GM19455 (cell line): ENCODE data around the gene PDXK.

Experiments used
- ATAC-seq: cut with Tn5 transposase; IDR thresholded peaks from one replicate; pipeline ENCODE4 v1.9.1; 2021; ENCODE audit not compliant: unreplicated experiment

The PDXK gene

DNA sequence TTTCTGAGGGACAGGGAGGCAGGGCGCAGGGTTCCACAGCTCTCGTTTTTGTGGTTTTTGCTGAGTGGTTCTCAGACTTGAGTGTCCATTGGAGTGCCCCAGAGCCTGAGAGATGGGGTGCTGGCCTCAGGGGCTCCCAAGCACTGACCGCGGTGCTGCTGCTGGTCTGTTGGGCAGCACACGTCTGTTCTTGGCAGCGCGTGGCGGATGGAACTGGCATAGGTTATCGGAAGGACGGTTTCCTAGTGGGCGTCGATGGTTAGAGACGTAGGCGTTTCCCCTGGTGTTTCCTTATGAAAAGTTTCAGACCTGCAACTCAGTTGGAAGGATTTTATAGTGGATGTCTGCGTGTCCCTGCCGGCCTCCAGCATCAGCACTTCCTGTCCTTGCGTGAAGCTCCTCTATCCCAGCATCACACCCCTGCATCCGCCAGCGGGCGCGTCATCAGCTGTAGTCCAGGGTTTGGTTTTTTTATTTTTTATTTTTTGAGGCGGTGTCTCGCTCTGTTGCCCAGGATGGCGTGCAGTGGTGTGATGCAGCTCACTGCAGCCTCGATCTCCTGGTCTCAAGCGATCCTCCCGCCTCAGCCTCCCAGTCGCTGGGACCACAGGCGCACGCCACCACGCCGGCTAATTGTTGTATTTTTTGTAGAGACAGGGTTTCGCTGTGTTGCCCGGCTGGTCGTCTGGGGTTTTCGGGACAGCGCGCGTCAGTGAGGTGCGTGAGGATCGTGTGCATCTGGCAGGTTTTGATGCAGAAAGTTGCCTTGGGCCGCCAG is 82.3 kb downstream of the PDXK start:
- no peak for ATAC-seq

DNA sequence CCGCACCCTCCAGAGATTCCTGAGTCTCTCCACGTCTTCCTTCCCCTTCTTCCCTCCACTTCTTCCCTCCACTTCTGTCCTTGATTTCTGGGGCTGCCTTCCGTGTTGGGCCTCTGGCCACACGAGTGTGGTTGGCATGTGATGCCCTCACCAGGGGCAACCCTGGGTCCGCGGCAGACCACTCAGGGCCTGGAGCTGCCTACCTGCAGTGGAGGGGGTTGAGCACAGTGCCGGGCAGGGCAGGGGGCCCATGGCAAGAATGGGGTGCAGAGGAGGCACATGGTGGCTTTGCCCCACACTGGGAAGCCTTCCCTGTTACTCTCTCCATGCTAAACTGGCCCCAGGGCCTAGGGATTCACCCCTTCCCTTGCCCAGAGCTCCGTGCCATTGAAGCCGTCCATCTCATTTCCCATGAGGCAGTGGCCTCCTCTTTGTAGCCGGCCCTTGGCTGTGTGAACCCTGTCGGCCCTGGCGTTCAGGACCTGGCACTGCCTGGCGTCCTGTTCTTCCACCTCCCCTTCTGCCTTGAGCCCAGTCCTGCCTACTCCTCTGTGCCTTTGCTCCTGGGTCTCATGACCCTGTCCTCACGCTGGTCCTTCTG is 83.9 kb downstream of the PDXK start:
- ATAC-seq = no peak

DNA sequence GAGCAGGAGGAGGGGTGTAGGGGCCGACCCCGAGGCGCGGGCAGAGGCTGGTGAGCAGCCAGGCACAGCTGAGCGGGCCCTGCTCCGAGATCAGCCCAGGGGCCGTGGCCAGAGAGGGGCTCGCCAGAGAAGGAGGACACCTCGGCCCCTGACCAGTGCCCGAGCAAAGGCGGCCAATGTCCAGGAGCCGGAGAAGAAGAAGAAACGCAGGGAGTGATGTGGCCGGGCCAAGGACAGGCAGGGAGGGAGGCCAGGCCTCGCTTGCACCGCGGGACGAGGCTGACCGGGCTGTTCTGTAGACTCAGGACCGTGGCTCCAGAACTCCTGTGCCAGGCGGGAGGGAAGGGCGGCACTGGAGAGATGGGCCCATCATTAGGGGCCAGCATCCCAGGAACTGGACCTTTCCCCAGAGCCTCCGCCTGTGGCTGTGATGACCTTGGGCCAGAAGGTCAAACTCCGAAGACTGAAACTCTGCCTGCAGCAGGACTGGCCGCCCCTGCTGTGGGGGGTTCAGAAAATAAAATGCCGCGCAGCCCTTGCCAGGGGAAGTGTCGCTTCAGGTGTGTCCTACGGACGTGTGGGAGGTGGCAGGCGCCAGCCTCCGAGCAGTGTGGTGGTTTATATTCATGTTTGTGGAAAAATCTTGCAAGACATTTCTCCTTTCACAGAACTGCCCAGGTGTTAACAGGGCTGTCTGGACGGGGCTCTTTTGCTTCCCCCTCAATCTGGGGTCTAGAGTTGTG is 84.8 kb downstream of the PDXK start:
- ATAC-seq = no peak

DNA sequence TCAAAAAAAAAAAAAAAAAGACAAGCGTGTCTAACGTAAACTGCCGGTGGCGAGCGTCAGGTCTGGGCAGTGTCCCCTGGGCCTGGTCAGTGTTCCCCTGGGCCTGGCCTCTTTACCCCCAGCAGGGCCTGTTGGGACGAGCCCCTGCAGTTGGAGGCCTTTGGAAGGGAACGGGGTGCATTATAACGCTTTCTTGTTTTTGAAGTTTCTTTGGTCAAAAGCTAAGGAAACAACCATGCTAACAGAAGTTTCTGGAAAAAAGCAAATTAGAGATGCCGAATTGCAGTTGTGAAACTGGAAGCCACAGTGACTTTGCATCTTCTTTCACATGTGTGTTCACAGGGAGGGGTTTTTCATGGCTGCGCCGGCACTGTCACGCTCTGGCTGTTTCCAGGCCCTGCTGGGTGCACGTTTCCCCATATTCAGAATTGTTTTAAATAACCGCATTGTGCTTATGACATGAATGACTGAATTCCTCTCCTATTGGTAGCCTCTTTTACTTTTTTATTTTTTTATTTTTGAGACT is 86.4 kb downstream of the PDXK start:
- ATAC-seq = peak; percentile 75

DNA sequence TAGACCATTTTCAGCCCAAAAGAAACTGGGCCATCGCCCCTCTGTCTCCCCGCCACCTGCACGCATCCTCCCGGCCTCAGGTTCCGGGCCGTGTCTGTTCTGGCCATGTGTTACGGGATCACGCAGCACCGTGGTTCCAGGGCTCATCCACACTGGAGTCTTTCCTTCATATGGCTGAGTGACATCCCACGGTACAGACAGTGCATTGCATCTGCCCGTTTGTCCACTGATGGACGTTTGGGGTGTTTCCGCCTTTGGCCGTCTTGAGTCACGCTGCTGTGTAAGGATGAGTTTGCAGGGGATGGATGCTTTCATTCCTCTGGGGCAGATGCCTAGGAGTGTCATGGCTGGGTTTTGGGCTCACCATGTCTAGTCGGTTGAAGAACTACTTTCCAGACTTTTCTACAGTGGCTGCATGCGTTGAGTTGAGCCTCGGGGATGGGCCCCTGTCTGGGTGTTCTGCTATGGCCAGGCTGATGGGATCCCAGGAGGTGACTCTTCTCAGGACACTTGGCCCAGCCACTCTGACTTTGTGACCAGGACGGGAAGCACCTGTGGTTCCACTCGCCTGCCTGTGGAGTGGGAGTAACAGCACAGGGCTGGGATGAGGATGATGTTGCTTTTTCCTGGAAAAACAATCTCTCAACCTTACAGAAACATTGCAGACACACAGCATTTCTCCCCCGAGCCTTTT is 87.2 kb downstream of the PDXK start:
- ATAC-seq = no peak

DNA sequence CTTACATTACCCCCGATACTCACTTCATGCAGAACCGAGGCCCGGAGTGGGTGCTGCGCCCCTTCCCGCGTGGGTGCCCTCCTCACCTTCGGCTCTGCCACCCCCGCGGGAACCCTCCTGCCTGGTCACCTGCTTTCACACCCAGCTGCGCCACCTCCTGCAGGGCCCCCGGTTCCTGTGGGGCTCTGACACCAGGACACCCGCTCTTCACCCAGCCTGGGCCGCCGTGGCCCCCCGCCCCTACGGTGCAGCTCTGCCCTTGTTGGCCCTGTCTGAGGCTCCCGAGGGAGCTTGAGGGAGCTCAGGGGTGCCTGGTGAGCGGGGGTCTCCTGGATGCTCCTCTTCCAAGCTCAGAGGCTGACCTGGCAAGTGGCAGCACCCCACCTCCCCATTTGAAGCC is 89.4 kb downstream of the PDXK start:
- no peak for ATAC-seq

DNA sequence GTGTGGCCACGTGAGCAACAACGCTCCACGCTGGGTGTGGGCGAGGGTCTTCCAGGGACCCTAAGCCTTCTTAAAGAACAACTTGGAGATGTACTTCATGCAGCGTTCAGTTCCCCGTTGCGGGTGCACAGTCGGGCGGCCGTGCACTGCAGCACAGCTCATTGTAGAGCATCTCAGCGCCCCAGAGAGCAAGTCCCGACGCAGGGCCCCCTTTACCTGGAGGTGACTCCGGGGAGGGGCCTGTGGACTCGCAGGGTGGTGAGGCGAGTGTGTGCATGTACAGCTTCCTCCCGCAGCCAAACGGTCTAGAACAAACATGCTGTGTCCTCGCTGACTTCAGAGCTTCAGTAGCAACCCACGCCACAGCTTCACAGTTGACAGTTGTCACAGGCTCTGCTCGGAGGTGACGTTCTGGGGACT is 89.9 kb downstream of the PDXK start:
- no peak for ATAC-seq

DNA sequence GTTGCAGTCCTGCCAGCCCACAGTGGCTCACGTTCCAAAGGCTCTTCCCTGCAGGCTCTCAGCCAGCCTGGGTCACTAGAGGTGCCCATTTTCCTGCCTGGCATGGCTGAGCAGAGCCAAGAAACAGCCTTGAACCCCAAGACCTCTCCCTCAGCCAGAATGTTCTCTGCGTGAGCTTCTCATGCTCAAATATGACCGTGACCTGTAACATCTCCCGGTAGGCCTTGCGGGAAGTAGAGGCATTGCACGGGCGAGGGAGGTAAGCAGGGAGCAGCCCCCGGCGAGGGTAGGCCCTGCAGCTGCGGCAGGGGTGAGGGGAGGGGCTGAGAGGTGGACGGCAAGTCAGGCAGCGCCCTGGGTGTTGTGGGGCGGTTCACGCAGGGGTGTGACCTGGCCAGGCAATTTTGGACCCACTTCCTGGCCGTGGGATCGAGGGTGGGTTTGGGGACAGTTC is 90.4 kb downstream of the PDXK start:
- no peak for ATAC-seq

DNA sequence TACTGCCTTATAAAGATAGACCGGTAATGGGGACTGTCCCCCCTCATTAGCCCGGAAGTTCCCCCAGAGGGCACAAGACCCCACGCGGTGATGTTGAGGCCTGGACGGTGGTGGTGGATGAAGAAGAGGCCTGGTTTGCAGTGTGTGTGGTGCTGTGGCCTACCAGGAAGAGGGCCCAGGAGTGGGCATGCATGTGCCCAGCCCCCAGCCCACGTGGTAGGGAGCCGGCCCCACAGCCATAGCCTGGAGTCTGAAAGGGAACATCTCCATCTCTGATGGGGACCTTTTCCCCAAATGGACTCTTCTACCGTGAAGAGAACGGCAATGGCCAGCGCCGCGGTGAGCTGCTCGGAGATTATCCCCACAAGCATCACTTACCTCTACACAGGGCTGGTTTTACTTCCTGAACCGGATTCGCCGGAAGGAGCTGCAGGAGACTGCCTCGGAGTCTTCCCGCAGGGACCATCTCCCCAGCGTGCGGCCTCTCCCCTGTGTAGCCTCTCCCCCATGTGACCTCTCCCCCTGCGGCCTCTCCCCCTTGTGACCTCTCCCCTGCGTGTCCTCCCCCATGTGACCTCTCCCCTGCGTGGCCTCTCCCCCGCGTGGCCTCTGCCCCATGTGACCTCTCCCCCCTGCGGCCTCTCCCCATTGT is 91.0 kb downstream of the PDXK start:
- ATAC-seq = no peak

DNA sequence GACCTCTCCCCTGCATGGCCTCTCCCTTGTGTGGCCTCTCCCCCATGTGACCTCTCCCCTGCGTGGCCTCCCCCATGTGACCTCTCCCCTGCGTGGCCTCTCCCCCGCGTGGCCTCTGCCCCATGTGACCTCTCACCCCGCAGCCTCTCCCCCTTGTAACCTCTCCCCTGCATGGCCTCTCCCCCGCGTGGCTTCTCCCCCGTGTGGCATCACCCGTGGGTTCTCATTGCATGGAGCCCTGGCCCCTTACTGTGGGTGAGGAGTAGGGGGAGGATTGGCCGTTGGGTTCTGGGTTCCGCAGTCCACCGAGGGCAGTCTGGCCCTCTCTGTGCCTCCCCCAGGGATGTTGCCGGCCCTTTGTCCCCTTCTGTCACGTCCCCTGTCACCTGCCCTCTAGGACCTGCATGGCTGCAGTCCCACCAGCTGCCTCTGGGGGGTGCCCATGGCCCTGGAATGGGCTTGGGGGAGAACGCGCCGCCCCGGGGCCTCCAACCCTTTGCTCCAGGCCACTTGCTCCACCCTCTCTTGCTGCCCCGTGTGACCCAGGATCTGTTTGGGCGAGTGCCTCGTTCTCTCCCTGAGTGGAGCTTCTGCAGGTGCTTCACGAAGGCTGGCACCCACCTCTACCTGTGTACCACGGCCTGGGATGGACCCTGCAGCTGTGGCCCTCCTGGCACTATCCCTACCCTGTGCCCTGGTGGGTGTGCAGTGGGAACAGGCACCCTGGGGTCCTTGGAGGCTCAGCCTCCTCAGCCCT is 91.8 kb downstream of the PDXK start:
- peak; percentile 52 for ATAC-seq

DNA sequence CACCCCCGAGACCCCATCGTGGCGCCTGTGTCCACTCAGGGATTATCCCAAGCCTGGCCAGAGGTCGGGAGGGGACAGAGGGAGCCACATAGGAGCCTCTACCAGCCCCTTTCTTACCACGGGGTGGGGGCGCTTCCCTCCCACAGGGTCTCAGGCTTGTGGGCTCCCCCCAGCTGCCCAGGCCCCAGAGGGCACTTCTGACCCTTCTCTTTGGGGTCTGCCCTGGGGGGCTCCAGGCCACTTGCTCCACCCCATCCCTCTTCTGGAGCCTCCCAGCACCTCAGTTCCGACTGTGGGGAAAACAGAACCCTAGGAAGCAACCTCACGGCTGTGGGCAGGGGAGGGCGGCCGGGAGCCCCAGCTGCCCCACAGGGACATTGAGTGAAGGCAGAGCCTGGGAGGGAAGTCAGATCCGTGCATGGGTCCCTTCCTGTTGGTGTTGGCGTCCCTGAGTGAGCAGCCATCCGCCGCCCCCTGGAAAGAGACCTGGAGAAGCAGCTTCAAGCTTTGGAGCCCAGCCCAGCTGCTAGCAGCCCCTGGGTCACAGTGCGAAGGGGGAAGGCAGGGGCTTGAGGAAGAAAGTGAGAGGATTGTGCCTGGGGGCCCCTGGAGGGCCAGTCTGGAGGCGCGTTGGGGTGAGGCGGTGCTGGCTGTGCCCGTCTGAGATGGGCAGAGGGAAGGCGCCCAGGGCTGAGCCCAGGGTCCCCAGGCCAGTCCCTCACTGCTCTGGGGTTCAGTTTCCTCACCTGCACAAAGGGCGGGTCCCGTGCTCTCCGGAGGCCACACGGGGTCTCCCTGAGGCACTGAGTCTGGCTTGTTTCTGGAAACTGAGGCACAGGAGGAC is 92.6 kb downstream of the PDXK start:
- no peak for ATAC-seq
